Endothelial cell of umbilical vein (primary cell): ENCODE data around the gene CCP110. TPM values are rescaled to one million over a fixed set of nuclear protein-coding genes. Genes with fewer than 3 reads are reported as not detected.

Experiments used
- BruUV-seq: library from RNA; stranded (reverse); fragments of 400-500 nt; replicated peaks from 2 replicates; lab custom pipeline; 2021; lab: Mats Ljungman, UMichigan
- CTCF ChIA-PET: fragments of 300-600, 350-600 bp; sonication (Branson Sonifier 250); formaldehyde crosslinking; loops from one replicate; lab custom pipeline; 2021; ENCODE audit warnings: antibody characterized with exemption, inconsistent platforms; lab: Charles Lee
- POLR2A ChIA-PET: fragments of 300-600, 350-600 bp; sonication (Branson Sonifier 250); formaldehyde crosslinking; loops from one replicate; lab custom pipeline; 2021; ENCODE audit warnings: antibody characterized with exemption, inconsistent platforms; lab: Charles Lee
- DNase-seq: peaks from one replicate; pipeline ENCODE4 v3.0.0-alpha.2; 2011; ENCODE audit warnings: low read depth, low spot score
- FAIRE-seq: peaks from 2 replicates; lab custom pipeline; 2011; peaks lifted over from hg19 to GRCh38; lab: Jason Lieb, UNC
- H2AFZ ChIP-seq: 2 replicates; pipeline ENCODE4 v1.6.0; 2012; ENCODE audit warnings: low read depth, low read length, control low read depth, inconsistent platforms
- H3K27ac ChIP-seq: 2 replicates; pipeline ENCODE4 v1.5.1; 2011; ENCODE audit warnings: low read depth, mild to moderate bottlenecking, control low read depth, low read length, moderate library complexity; ENCODE audit not compliant: insufficient read depth
- H3K27me3 ChIP-seq, 2 experiments: 2 replicates each; pipeline versions ENCODE4 v1.6.0 to v1.6.1; 2011; ENCODE audit warnings: low read length in 2 of 2, mixed read lengths in 1 of 2; ENCODE audit not compliant: control insufficient read depth in 2 of 2, insufficient read depth in 2 of 2
- H3K36me3 ChIP-seq, 2 experiments: 2 replicates in 1 of 2; 3 replicates in 1 of 2; pipeline ENCODE4 v1.5.1; 2011; ENCODE audit warnings: low read length in 2 of 2, mild to moderate bottlenecking in 1 of 2, moderate library complexity in 1 of 2; ENCODE audit not compliant: control insufficient read depth in 2 of 2, insufficient read depth in 2 of 2; ENCODE audit errors: extremely low read depth in 1 of 2
- H3K4me1 ChIP-seq: 3 replicates; pipeline ENCODE4 v1.5.1; 2011; ENCODE audit warnings: mild to moderate bottlenecking, low read length; ENCODE audit not compliant: control insufficient read depth, insufficient read depth; ENCODE audit errors: extremely low read depth
- H3K4me2 ChIP-seq: 2 replicates; pipeline ENCODE4 v1.6.1; 2011; ENCODE audit warnings: low read length, control low read depth, mixed read lengths; ENCODE audit not compliant: insufficient read depth
- H3K4me3 ChIP-seq, 3 experiments: fragments of 200-600 bp in 1 of 3; sonication (generic), shearing (Covaris generic) in 1 of 3; replicated peaks in 1 of 3; 2 replicates each; pipeline ENCODE4 v1.5.1; 2011 to 2016; ENCODE audit warnings: control low read depth in 3 of 3, low read length in 3 of 3, mild to moderate bottlenecking in 2 of 3, inconsistent platforms in 1 of 3, low read depth in 1 of 3, moderate library complexity in 1 of 3; ENCODE audit not compliant: insufficient read depth in 1 of 3
- H3K79me2 ChIP-seq: 2 replicates; pipeline ENCODE4 v1.6.0; 2012; ENCODE audit warnings: low read length, inconsistent platforms; ENCODE audit not compliant: control insufficient read depth, insufficient read depth
- H3K9ac ChIP-seq: replicated peaks from 2 replicates; pipeline ENCODE3; 2011; ENCODE audit warnings: low read length, control low read depth; ENCODE audit not compliant: insufficient read depth; ENCODE audit errors: extremely low read depth
- H3K9me1 ChIP-seq: replicated peaks from 3 replicates; pipeline ENCODE4 v1.6.0; 2011; ENCODE audit warnings: mild to moderate bottlenecking, low read length; ENCODE audit not compliant: control insufficient read depth, insufficient read depth; ENCODE audit errors: extremely low read depth
- H3K9me3 ChIP-seq: replicated peaks from 2 replicates; pipeline ENCODE4 v1.5.1; 2012; ENCODE audit warnings: low read length, inconsistent platforms; ENCODE audit not compliant: control insufficient read depth, insufficient read depth
- H4K20me1 ChIP-seq: replicated peaks from 2 replicates; pipeline ENCODE3; 2011; ENCODE audit warnings: mild to moderate bottlenecking, low read length; ENCODE audit not compliant: control insufficient read depth, insufficient read depth; ENCODE audit errors: extremely low read depth
- EZH2 ChIP-seq: IDR thresholded peaks from 2 replicates; pipeline ENCODE4 v1.6.1; 2012; ENCODE audit warnings: borderline replicate concordance, low read depth, mild to moderate bottlenecking, moderate library complexity, low read length, inconsistent platforms; ENCODE audit not compliant: severe bottlenecking
- FOS ChIP-seq: IDR thresholded peaks from 2 replicates; pipeline ENCODE4 v1.6.1; 2011; ENCODE audit warnings: mild to moderate bottlenecking, low read length, moderate library complexity, borderline replicate concordance; ENCODE audit not compliant: insufficient read depth
- GATA2 ChIP-seq: IDR thresholded peaks from 2 replicates; pipeline ENCODE4 v1.7.0; 2011; ENCODE audit warnings: low read depth, mild to moderate bottlenecking, moderate library complexity, mixed read lengths, low read length; ENCODE audit not compliant: insufficient read length, insufficient read depth
- JUN ChIP-seq: IDR thresholded peaks from 2 replicates; pipeline ENCODE4 v1.6.1; 2011; ENCODE audit warnings: borderline replicate concordance, low read depth; ENCODE audit not compliant: insufficient read length, insufficient read depth
- POLR2AphosphoS5 ChIP-seq: IDR thresholded peaks from 2 replicates; pipeline ENCODE4 v1.6.1; 2012; ENCODE audit warnings: low read depth, mild to moderate bottlenecking, control low read depth, low read length, moderate library complexity; ENCODE audit not compliant: insufficient read depth
- dilution Hi-C: fragments of 300-500 bp; cut with MboI; formaldehyde crosslinking; loops from one replicate; pipeline ENCODE4 v1.15.0; 2019; ENCODE audit warnings: low sequenced_read_pairs; ENCODE audit not compliant: extremely low pct_ligation_motif_present
- intact Hi-C: fragments of 100-400 bp; cut with micrococcal nuclease; formaldehyde crosslinking; loops from one replicate; pipeline ENCODE4 v1.10.0; 2022
- polyA plus RNA-seq, 4 experiments: library from polyadenylated mRNA; depleted of rRNA in 3 of 4; stranded (reverse) in 3 of 4; unstranded in 1 of 4; fragments of >200 nt; gene quantifications; 2 replicates each; pipeline versions ENCODE4 v1.2.1 to v1.2.3, GENCODE V29; 2011 to 2012; ENCODE audit warnings: missing spikeins in 1 of 4
- total RNA-seq: library from RNA; stranded (reverse); gene quantifications from 2 replicates; pipeline ENCODE4 v1.2.3, GENCODE V29; 2021
- TF ChIP-seq, protein P1 (sequence below): IDR thresholded peaks from 2 replicates; pipeline ENCODE4 v1.6.1; 2011; ENCODE audit not compliant: insufficient read depth, insufficient read length
- TF ChIP-seq, protein P2 (sequence below), 2 donors: IDR thresholded peaks; 1 replicate in 1 of 2; 2 replicates in 1 of 2; pipeline ENCODE4 v1.5.1; 2011; ENCODE audit warnings: low read length in 2 of 2, mild to moderate bottlenecking in 2 of 2, moderate library complexity in 2 of 2, control low read depth in 1 of 2, inconsistent platforms in 1 of 2, low read depth in 1 of 2; ENCODE audit not compliant: insufficient read depth in 1 of 2; ENCODE audit errors: extremely low read depth in 1 of 2

CCP110 gene
- total and polyA plus RNA-seq, 2 donors (not counting 3 experiments of a cell fraction or from before 2014, with no cell fraction given), result 3.7 to 16.5 TPM

DNA sequence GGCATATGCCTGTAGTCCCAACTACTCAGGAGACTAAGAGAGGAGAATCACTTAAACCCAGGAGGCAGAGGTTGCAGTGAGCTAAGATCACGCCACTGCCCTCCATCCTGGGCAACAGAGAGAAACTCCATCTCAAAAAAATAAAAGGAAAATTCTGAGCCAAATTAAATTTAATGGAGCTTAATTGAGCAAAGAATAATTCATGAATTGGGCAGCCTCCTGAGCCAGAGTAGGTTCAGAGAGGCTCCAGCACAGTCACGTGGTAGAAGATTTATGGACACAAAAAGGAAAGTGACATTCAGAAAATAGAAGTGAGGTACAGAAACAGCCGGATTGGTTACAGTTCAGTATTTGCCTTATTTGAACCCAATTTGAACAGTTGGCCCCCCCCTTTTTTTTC, 42.6 kb downstream of the CCP110 start:
- no peak overlapping the region for H3K4me2 ChIP-seq
- H4K20me1 ChIP-seq, result peaks cover 3% of the 10 kb centered on the region
- no peaks in the 10 kb centered on the region for H3K9me1 ChIP-seq
- H3K9ac ChIP-seq, result no peak overlapping the region
- ChIA-PET CTCF (interaction anchor here (0.8 kb wide), 1 partner anchor 11 kb away, joined by 3 read pairs; the partner anchor contains the start of gene VPS35L), POLR2A (no interaction called here)
- TF ChIP-seq GATA2 (no peak), JUN (no peak), POLR2AphosphoS5 (no peak), EZH2 (no peak), FOS (no peak)
- TF ChIP-seq, protein P1, sequence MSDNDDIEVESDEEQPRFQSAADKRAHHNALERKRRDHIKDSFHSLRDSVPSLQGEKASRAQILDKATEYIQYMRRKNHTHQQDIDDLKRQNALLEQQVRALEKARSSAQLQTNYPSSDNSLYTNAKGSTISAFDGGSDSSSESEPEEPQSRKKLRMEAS, result no peak
- H3K4me3 ChIP-seq, result no peak overlapping the region
- dilution Hi-C loops, result no loop called here
- H3K36me3 ChIP-seq, result peaks cover 11 to 19% of the 10 kb centered on the region in 2 experiments
- no peak overlapping the region for H3K27ac ChIP-seq
- no peaks in the 10 kb centered on the region for H3K4me1 ChIP-seq
- DNase-seq (no peak), FAIRE-seq (no peak)
- no TSS peak for BruUV-seq
- no peaks in the 10 kb centered on the region for H3K27me3 ChIP-seq
- peaks cover 11% of the 10 kb centered on the region for H3K79me2 ChIP-seq
- no peaks in the 10 kb centered on the region for H3K9me3 ChIP-seq
- intact Hi-C loops, result no loop called here
- H2AFZ ChIP-seq, result no peak overlapping the region

GRCh38 chr16:19567560-19567959, 43.8 kb downstream of the CCP110 start:
- ChIA-PET CTCF (interaction anchor here (0.5 to 5.5 kb wide), 6 partner anchors 16 to 817 kb away, joined by 3 to 27 read pairs (median 3); no protein-coding TSS in a partner anchor), POLR2A (interaction anchor here (0.7 kb wide), 1 partner anchor 448 kb away, joined by 3 read pairs; no protein-coding TSS in a partner anchor)
- Histone ChIP-seq H3K79me2 (peaks cover 5% of the 10 kb centered on the region), H3K27me3 (no peaks in the 10 kb centered on the region), H3K9me3 (no peaks in the 10 kb centered on the region), H3K36me3 (peaks cover 11 to 21% of the 10 kb centered on the region in 2 experiments), H3K9ac (no peak overlapping the region), H3K27ac (no peak overlapping the region), H3K4me2 (no peak overlapping the region), H3K4me1 (no peaks in the 10 kb centered on the region), H2AFZ (no peak overlapping the region), H3K9me1 (no peaks in the 10 kb centered on the region), H3K4me3 (no peak overlapping the region), H4K20me1 (peaks cover 3% of the 10 kb centered on the region)
- intact Hi-C loops (no loop called here), dilution Hi-C loops (no loop called here)
- TF ChIP-seq, protein P1, result no peak
- no peak for TF ChIP-seq FOS
- TF ChIP-seq, protein P2, sequence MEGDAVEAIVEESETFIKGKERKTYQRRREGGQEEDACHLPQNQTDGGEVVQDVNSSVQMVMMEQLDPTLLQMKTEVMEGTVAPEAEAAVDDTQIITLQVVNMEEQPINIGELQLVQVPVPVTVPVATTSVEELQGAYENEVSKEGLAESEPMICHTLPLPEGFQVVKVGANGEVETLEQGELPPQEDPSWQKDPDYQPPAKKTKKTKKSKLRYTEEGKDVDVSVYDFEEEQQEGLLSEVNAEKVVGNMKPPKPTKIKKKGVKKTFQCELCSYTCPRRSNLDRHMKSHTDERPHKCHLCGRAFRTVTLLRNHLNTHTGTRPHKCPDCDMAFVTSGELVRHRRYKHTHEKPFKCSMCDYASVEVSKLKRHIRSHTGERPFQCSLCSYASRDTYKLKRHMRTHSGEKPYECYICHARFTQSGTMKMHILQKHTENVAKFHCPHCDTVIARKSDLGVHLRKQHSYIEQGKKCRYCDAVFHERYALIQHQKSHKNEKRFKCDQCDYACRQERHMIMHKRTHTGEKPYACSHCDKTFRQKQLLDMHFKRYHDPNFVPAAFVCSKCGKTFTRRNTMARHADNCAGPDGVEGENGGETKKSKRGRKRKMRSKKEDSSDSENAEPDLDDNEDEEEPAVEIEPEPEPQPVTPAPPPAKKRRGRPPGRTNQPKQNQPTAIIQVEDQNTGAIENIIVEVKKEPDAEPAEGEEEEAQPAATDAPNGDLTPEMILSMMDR (IDR thresholded peaks at IDR 0.05; ENCODE audit: extremely low read depth in 1 of 2, insufficient read depth in 1 of 2, low read depth in 1 of 2, low read length in 2 of 2), result no peak
- no peak for TF ChIP-seq JUN
- no peak for TF ChIP-seq POLR2AphosphoS5
- no TSS peak for BruUV-seq
- FAIRE-seq, result no peak
- DNase-seq, result no peak
